Endothelial cell of umbilical vein (primary cell): ENCODE measurements around the gene PPP3CA.

Experiments
- CTCF ChIP-seq, 2 donors: IDR thresholded peaks; 1 replicate in 1 of 2; 2 replicates in 1 of 2; pipeline ENCODE4 v1.5.1; 2011; ENCODE audit warnings: low read length in 2 of 2, mild to moderate bottlenecking in 2 of 2, moderate library complexity in 2 of 2, control low read depth in 1 of 2, inconsistent platforms in 1 of 2, low read depth in 1 of 2; ENCODE audit not compliant: insufficient read depth in 1 of 2; ENCODE audit errors: extremely low read depth in 1 of 2
- EZH2 ChIP-seq: IDR thresholded peaks from 2 replicates; pipeline ENCODE4 v1.6.1; 2012; ENCODE audit warnings: borderline replicate concordance, low read depth, mild to moderate bottlenecking, moderate library complexity, low read length, inconsistent platforms; ENCODE audit not compliant: severe bottlenecking
- MYC ChIP-seq: IDR thresholded peaks from one replicate; pipeline ENCODE4 v1.6.1; 2011; ENCODE audit warnings: mild to moderate bottlenecking, low read depth, low read length
- POLR2A ChIP-seq: IDR thresholded peaks from 2 replicates; pipeline ENCODE4 v1.6.1; 2012; ENCODE audit warnings: low read depth, mild to moderate bottlenecking, control low read depth, low read length
- POLR2AphosphoS5 ChIP-seq: IDR thresholded peaks from 2 replicates; pipeline ENCODE4 v1.6.1; 2012; ENCODE audit warnings: low read depth, mild to moderate bottlenecking, control low read depth, low read length, moderate library complexity; ENCODE audit not compliant: insufficient read depth

GRCh38 chr4:101152521-101152920 lies 194.8 kb downstream of the PPP3CA start:
- TF ChIP-seq POLR2A (no peak), CTCF (IDR thresholded peaks at IDR 0.05; ENCODE audit: extremely low read depth in 1 of 2, insufficient read depth in 1 of 2, low read depth in 1 of 2, low read length in 2 of 2) (no peak), EZH2 (no peak), POLR2AphosphoS5 (no peak), MYC (no peak)
